ENCODE data around the gene GRID1.

GRCh38 chr10:86065711-86066251 lies 300.8 kb downstream of the GRID1 start:
- TF ChIP-seq CTCF (IDR thresholded peaks at IDR 0.05) (no peak), POLR2A (IDR thresholded peaks at IDR 0.05) (no peak)
